Measurements from ENCODE around the gene TEKT2.
A peak's percentile ranks its signal among the peaks of the same experiment; 100 is the strongest.

The TEKT2 gene

DNA sequence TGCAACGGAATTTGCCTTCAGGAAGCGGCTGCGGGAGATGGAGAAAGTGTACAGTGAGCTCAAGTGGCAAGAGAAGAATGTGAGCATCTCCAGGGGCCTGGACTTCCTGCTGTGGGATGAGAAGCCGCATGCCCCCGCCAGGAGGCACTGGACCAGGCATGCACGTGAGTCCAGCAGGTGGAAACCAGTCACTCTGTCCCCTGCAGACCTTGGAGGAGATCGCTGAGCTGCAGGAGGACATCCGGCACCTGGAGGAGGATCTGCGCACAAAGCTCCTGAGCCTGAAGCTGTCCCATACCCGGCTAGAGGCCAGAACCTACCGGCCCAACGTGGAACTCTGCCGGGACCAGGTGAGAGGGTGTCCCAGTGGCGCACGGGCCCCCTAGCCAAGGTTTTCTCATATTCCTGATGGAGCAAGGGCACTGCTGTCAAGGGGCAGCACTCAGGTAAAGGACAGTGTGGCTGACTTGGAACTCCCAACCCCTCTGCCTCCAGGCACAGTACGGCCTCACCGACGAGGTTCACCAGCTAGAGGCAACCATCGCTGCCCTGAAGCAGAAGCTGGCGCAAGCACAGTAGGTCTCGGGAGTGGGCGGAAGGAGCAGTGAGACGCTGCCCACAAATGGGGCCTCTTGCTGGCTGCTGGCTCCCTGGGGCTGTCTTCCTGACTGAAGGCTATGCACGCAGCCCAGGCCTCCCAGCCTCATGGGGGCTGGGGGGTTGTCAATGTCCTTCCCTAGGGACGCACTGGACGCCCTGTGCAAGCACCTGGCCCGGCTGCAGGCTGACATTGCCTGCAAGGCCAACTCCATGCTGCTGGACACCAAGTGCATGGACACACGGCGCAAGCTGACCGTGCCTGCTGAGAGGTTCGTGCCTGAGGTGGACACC, 3.6 kb downstream of the TEKT2 start:
- DNase-seq = no peak

- DNase-seq = no peak
Observed at GRCh38 chr1:36088265-36088576, 4.3 kb downstream of the TEKT2 start.

- peak; percentile 49 for DNase-seq
Observed at GRCh38 chr1:36088577-36089392, 4.9 kb downstream of the TEKT2 start, which contains the start of gene ADPRS. TSS of gene ADPRS (plus strand) at chr1:36088892. CDS start at chr1:36088905, 13 bp downstream.

DNA sequence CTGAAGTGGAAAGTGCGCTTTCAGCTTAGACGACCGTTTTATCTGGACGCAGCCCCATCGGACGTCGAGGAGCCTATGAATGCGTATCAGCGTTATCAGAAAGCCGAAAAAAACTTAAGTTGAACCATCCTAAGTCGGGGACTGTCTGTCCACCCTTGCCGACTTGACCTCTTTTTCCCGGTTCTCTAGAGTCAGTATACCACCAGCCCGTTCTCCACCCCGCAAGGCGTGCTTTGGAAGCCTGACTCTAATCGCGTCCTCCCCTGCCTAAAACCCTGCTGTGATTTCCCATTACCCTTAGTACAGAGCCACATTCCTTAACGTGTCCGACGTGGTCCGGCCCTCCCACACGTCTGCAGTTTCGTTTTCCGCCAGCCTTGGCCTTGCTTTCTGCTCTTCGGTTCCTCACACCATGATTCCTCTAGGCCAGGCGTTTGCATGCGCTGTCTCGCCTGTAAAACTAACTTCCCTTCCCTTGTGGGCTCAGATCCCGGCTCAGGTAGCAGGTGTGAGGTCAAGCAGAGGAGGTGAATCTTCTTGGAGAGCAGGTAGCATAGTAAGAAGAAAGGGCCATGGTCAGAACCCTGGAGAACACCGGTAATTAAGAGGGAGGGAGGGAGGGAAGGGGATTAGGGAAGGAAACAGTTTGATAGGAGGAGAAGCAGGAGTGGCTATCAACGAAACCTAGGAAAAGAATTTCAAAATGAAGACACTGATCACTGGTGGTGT, 5.7 kb downstream of the TEKT2 start:
- DNase-seq = no peak

DNA sequence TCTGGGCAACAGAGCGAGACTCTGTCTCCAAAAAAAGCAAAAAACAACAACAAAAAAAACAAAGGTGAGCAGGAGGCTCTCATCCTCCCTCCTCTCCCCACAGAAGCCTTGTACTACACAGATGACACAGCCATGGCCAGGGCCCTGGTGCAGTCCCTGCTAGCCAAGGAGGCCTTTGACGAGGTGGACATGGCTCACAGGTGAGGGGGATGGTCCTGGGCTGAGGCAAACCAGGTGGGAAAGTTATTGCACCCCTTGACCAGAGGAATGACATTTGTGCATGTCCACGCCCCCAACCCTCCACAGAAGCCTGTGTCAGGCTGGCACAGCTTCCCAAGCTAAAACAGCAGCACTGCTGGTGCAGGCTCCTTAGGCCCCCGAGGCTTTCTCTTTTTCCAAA, 7.2 kb downstream of the TEKT2 start:
- no peak for DNase-seq

GRCh38 chr1:36091698-36092097, 7.8 kb downstream of the TEKT2 start:
- DNase-seq = no peak

DNA sequence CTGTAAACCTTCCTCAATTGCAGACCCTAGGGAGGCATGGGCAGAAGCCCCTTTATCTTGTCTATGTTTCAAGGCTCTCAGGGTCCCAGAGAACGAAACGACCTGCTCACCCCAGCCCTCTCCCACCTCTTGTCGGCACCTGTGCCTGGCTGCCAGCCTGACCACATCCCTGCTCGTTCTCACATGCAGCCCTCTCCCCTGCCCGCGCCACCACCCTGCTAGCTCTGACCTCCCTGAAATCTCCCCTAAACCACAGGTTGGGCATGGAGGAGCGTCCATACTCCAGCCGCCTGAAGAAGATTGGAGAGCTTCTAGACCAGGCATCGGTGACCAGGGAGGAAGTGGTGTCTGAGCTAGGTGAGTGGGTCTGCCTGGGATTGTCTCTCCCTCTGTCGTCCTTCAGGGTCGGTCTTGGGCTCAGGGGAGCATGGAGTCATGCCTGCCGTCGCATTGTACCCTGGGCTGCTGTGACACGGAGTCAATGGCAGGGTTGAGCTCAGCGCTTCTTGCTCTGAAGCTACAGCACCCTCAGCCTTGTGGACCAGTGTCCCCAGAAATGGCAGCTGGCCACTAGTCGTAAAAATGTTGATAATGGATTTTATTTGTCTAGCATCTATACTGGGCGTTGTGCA, 8.4 kb downstream of the TEKT2 start:
- DNase-seq = no peak

DNA sequence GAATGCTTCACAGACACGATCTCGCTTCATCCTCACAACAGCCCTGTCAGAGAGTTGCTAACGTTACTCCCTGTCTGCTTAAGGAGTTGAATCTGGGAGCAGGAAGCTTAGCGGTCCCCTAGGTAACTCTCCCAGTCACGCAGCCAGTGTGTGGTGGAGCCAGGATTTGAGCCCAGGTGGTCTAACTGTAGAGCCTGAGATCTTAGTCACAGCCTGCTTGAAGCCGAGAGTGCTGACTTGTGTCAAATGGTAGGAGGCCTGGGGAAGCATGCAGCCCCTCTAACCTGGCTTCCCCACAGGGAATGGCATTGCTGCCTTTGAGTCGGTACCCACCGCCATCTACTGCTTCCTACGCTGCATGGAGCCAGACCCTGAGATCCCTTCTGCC, 8.9 kb downstream of the TEKT2 start:
- no peak for DNase-seq

- no peak for DNase-seq
Observed at GRCh38 chr1:36093226-36093625, 9.3 kb downstream of the TEKT2 start.

DNA sequence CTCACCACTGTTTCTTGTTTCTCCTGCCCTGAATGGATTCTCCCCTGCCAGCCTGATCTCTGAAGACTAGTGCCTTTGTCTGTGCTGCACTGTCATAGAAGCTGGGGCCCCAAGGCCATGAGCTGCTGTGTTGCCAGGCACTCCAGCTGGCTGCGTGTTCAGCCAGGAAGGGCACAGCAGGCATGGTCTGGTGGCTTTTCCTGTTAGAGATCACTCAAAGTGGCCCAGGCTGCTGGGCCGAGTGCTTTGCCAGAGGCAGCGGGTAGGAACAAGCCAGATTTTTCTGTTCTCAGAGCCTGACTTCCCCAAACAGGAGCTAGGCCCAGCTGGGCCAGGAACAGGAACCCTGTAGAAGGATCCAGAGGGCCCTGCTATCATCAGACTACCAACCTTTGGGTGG, 10.0 kb downstream of the TEKT2 start:
- no peak for DNase-seq

DNA sequence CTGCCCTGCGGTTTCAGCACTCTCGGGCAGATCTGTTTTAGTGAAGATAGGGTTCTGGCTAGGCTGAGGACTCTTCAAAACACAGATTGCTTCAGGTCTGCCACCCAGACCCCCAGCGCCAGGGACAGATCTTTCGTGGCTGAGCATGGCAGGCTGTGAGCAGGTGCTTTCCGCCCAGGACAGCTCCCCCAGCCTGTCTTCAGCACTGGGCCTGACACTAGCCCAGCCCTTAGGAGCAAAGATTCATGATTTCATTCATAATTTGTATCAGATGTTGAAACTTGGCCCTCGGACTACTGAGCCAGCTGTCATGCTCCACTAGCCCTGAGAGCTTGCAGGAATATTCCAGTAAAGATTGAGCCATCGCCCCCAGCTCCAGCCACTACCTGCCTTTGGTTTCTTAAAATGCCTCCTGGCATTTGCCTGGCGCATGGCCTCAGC, 10.7 kb downstream of the TEKT2 start:
- DNase-seq = no peak

DNA sequence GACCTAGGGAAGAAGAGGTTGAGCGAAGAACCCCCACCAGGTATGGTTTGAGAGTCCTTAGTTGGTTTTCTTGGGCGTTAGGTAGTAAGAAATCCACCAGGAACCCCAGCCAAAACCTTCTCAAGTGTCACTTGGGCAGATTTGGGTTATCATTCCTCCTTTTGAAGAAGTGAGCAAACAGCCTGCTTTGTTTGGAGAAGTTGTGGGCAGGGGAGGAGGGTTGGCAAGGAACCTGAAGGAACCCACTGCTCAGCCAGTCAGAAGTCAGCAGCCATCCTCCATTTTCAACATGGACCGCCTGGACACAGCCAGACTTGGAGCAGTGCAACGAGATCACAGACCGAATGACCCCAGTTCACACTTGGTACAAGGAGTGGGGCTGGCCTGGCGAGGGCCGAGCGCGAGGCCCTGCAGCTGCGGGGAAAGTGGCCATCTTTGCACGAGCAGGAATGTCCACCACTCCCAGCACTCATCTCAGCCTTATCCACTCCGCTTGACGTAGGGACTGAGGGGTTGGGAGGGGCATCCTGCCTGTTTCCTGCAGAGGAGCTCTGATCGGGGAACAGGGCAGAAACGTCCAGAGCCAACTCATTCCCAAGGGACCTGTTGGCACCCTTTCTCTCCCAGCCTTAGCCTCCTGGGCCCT, 12.0 kb downstream of the TEKT2 start:
- DNase-seq = no peak

DNA sequence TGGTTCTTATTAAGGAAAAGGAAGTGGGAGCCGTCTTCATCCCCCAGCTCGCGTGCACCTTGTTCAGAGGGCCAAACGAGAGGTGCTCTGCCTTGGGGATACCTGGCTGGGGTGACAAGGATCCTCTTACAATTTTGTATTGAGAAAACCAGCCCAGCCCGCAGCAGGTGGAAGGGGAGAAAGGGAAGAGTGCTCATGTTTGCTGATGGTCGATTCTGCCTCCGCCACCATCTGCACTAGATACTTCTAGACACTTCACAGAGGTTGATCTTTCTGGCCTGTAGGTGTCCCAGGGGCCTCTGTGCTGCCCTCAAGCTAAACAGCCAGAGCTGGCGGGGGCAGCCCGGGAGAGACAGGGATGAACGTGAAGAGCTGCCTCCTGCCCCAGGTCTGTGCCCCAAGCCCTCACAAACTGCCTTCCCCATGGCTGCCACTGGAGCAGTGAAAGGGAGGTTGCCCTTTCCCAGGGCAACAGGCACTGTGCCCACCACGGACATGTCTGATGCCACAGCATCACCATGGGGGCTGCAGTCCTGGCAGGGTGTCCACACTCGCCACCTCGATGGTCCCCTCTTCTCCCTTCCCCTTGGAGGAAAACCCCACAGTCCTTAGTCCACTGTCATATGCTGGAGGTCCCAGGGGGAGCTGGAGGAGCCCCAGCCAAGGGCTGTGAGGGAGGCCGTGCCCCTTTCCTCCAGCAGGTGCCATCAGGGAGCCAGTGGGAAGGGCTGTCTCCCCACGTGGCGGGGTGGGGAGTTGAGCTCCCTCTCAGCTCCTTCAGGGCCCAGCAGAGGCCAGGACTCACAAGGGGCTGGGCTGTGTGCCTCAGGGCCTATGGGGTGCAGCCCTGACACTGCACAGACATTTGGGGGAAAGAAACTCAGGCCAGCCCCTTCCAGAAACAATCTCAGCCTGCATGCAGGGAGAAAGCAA, 12.9 kb downstream of the TEKT2 start:
- no peak for DNase-seq

DNA sequence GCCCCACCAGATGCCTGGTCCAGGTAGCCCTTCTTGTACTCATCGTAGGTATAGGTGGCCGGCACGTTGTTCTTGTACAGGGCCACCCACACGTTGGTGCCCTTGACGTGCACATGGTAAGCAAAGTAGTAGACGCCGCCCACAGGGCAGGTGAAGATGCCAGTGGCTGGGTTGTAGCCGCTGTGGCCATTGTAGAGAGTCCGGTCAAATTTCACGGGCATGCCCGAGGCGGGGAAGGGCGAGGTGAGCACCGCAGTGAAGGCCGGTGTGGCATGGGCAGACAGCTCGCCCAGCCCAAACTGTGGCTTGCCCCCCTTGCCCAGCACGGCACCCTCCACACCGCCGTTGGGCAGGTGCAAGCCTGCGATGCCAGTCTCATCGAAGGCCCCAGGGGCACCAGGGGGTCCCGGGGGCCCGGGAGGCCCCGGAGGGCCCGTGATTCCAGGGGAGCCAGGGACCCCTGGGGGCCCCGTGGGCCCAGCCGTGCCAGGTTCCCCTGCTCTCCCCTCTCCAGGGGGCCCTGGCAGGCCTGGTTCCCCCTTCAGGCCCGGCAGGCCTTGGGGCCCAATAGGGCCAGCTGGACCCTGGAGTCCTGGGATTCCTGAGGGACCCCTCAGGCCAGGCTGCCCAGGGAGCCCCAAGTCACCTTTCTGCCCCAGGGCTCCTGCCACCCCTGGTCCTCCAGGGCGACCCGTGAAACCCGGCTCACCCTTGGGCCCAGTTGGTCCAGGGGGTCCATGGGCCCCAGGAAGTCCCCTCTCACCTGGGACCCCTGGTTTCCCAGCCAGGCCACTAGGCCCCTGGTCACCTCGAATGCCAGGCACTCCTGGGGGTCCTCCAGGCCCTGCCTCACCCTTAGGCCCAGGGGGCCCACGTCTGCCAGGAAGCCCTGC, 14.0 kb downstream of the TEKT2 start:
- no peak for DNase-seq

GRCh38 chr1:36098650-36099365, 14.9 kb downstream of the TEKT2 start:
- DNase-seq = no peak

DNA sequence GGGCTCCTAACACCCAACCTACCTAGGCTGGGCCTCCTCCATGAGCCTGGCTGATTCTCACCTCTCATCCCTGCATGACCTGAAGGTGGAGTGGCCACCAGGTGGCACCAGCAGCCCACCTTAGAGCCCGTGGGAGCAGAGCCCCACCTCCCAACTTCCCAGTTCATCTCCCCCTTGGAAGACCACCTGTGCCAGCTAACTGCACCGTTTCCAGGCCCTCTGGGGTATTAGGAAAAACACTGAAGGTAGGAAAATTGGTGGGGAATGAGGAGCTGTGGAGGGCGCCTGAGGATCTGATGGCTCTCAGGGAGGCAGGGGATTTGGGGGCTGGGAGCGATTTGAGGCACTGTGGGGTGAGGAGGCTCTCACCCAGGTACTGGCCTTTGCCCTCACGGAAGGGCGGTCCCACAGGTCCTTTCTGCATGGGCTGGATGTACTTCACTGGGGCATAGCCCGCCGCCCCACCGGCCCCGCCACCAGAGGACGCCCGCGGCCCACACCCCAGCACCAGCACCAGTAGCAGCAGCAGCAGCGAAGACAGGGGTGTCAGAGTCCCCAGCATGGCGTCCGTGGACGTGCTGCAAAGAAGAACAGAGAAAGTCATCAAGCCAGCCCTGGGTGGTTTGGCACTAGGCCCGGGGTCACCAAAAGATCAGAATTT, 15.9 kb downstream of the TEKT2 start:
- no peak for DNase-seq

- no peak for DNase-seq
Observed at GRCh38 chr1:36100376-36100775, 16.5 kb downstream of the TEKT2 start.

DNA sequence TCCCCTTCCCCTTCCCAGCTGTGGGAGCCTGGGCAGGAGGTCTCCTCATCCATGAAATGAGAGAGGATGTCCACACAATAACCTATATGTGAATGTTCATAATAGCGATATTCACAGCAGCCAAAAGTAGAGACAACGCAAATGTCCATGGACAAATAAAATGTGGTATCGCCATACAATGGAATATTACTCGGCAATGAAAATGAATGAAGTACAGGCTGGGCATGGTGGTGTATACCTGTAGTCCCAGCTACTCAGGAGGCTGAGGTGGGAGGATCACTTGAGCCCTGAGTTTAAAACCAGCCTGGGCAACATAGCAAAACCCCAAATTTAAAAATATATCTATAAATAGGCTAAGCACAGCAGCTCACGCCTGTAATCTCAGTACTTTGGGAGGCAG, 17.7 kb downstream of the TEKT2 start:
- no peak for DNase-seq

GRCh38 chr1:36106269-36106668, 22.4 kb downstream of the TEKT2 start:
- no peak for DNase-seq
